Subcutaneous adipose tissue (tissue), 4 donors: Measurements from ENCODE around the gene SGPP1. TPM values are rescaled to one million over a fixed set of nuclear protein-coding genes. Genes with fewer than 3 reads are reported as not detected.

ENCODE experiments used
- total RNA-seq, 4 donors: library from RNA; depleted of rRNA; stranded (reverse); fragments of >200 nt; gene quantifications; one replicate each; pipeline ENCODE4 v1.1.0, GENCODE V29; 2016
- TF ChIP-seq, protein P1 (sequence below): fragments of 450-650 bp; IDR thresholded peaks from one replicate; pipeline ENCODE4 v1.5.1; 2016; ENCODE audit warnings: low read depth, mild to moderate bottlenecking, control low read depth, antibody characterized with exemption, moderate library complexity

The SGPP1 gene
- total RNA-seq, 4 donors from 2014 or later = 18.1 to 35.2 (median 32.0) TPM

DNA sequence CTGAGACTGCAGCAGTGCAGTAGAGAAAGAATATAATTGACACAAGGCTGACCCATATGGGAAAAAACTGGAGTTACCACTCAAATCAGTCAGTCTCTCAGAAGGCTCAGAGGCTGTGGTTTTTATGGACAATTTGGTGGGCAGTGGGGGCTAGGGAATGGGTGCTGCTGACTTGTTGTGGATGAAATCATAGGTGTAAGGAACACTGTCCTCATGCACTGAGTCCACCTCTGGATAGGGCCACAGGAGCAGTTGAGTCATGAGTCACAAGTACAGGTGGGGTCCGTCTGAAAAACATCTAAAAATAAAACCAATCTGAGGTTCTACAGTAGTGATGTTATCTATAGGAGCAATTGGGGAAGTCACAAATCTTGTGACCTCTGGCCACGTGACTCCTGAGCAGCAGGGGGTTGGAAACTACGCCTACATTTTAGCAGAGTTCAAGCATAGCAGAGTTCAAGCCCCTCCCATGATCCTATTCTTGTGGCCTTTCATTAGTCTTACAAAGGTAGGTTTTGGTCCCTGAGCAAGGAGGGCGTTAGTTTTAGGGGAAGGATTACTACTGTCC, 18.1 kb upstream of the SGPP1 start:
- TF ChIP-seq, protein P1, sequence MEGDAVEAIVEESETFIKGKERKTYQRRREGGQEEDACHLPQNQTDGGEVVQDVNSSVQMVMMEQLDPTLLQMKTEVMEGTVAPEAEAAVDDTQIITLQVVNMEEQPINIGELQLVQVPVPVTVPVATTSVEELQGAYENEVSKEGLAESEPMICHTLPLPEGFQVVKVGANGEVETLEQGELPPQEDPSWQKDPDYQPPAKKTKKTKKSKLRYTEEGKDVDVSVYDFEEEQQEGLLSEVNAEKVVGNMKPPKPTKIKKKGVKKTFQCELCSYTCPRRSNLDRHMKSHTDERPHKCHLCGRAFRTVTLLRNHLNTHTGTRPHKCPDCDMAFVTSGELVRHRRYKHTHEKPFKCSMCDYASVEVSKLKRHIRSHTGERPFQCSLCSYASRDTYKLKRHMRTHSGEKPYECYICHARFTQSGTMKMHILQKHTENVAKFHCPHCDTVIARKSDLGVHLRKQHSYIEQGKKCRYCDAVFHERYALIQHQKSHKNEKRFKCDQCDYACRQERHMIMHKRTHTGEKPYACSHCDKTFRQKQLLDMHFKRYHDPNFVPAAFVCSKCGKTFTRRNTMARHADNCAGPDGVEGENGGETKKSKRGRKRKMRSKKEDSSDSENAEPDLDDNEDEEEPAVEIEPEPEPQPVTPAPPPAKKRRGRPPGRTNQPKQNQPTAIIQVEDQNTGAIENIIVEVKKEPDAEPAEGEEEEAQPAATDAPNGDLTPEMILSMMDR = no peak

DNA sequence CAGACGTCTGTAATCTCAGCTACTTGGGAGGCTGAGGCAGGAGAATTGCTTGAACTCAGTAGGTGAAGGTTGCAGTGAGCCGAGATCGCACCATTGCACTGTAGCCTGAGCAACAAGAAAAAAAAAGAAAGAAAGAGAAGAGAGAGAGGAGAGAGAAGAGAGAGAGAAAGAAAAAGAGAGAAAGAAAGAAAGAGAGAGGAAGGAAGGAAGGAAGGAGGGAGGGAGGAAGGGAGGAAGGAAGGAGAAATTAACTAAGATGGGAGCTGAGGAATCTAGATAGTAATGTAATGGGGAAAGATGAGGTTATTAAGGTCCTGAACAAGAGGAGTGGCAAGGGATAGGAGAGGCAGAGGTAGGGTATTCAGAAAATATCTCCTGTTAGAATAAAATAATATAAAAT, 17.4 kb upstream of the SGPP1 start:
- TF ChIP-seq, protein P1 = no peak

DNA sequence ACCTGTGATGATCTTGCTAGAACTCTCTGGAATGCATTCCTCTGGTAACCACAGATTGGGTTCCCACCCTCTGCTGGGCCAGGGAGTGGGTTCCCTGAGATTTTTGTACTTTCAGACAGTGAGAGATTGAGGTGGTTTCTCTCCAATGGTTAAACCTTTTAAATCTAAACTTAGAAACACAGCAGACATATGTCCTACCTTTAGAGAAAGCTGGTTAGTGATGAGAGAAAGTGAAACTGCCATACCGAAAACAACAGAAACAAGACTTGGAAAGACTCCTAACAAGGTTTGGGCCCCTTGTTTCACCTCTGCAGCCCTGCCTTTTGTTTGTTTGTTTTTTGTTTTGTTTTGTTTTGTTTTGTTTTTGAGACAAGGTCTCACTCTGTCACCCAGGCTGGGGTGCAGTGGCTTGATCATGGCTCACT, 9.7 kb upstream of the SGPP1 start:
- TF ChIP-seq, protein P1 = no peak

DNA sequence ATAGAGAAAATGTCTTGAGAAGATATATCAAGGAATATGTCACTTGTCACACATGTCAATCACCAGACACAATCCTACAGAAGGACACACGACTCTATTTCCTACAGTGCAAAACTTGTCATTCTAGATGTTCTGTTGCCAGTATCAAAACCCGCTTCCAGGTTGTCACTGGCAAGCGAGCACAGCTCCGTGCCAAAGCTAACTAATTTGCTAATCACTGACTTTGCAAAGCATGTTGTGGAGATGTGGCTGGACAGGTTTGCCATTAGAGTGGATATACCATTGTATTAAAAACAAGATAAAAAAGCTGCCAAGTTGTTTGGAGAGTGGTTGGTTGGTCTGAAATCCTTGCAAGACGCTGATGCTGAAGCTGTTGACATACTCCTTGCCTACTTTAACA, 7.9 kb upstream of the SGPP1 start:
- TF ChIP-seq, protein P1 = no peak

DNA sequence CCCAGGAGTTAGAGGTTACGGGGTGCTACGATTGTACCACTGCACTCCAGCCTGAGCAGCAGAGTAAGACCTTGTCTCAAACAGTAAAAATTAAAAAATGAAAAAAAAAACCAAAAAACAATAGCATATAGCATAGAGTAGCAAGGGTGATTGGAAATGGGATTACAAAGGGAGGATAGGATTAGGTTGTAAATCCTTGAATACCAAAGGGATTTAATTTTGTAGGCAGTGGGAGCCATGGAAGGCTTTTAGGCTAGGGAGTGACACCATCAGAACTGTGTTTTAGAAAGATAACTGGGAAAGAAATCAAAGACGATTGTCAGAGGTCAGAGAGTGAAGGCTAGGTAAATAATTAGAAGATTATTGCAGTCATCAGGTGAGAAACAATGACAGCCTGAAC, 2.8 kb upstream of the SGPP1 start:
- TF ChIP-seq, protein P1 = no peak

DNA sequence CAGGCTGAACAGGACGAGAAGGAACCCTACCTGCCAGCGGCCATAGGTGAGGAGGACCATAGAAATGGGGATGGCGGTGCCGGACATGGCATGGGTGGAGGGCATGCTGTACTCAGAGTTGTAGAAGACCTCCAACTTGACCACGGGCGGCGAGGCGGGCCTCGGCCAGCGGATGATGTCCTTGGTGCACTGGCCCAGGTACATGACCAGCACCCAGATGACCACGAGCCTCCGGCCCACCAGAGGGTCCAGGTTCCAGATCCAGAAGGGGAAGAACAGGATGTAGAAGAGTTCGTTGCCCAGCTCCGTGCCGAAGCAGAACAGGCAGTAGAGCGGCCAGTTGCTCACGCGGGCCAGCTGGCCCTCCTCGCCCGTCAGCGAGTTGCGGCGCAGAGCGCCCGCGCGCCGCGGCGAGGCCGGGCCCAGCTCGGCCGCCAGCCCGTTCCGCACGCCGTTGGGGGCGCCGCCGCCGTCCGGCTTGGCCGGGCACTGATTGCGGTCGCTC, 582 bp downstream of the SGPP1 start:
- TF ChIP-seq, protein P1 = no peak

DNA sequence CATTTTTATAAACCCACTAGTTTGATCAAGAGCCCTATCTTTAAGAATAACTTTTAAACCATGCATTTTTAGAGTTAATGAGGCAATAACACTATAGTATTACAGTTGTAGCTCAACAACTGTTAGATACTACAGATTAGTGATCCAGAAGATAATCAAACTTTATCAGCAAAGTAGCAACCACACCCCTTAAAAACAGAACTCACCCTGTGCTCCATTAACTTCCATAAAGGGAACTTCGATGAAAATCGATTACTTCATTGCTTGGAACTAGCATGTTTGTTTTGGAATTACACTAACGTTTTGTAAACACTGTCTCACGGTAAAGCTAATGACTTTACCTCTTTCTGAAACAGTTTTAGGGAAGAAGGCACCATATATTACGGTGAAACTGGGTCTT, 1.4 kb downstream of the SGPP1 start:
- TF ChIP-seq, protein P1 = no peak
